Measurements from ENCODE around the gene CCNG2.

Gene CCNG2

DNA sequence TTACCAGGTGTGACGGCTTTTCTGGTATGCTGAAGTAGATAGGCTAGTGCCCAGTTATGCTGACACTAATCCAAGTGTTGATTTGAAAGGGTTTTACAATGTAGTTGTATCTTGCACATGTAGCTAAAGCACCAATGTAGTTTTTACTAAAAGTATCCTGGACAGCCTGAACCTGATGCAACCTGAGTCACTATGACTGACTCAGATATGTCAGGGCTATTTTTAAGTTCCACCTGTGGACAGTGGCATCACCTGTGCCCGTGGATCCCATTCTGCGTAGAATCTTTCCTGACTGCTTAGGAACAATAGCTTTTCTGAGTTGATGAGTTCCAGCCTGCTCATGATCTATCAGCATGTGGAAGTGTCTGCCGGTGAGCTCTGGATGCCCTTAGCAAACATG is 58.1 kb downstream of the CCNG2 start:
- Histone ChIP-seq H3K4me1 (ENCODE audit: insufficient read depth, low read length) (no peaks in the 10 kb centered on the region), H3K27me3 (ENCODE audit: insufficient read depth, low read length) (peaks cover 27% of the 10 kb centered on the region; the same call in 1 of the 2 replicates), H3K27ac (ENCODE audit: low read length) (no peak overlapping the region), H3K36me3 (ENCODE audit: insufficient read depth, low read depth, low read length) (no peaks in the 10 kb centered on the region), H3K9me3 (ENCODE audit: insufficient read depth, low read depth, low read length) (no peaks in the 10 kb centered on the region), H3K9ac (ENCODE audit: low read depth, low read length) (no peak overlapping the region), H3K4me3 (ENCODE audit: low read length) (no peak overlapping the region)

DNA sequence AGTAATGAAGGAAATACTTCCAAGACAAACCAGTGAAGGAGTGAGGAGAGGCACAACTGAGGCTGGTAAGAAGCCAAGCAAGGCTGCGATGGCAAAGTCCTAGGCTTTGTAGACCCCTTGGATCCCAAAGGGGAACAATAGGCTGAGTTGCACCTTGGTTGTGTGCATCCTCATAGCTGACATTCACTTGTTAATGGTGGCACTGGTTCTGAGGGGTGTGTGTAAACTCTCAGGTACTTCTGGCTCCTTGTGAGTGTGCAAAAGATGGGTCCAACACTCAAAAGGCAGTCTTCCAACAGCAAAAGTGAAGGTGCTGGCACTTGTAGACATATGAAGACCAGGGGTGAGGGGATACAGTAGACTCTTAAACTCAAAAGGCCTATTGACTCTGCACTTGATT is 60.5 kb downstream of the CCNG2 start:
- Histone ChIP-seq H3K9ac (ENCODE audit: low read depth, low read length) (no peak overlapping the region), H3K4me1 (ENCODE audit: insufficient read depth, low read length) (no peaks in the 10 kb centered on the region), H3K27ac (ENCODE audit: low read length) (no peak overlapping the region), H3K36me3 (ENCODE audit: insufficient read depth, low read depth, low read length) (no peaks in the 10 kb centered on the region), H3K9me3 (ENCODE audit: insufficient read depth, low read depth, low read length) (no peaks in the 10 kb centered on the region), H3K27me3 (ENCODE audit: insufficient read depth, low read length) (peaks cover 28% of the 10 kb centered on the region; the same call in 1 of the 2 replicates), H3K4me3 (ENCODE audit: low read length) (no peak overlapping the region)

GRCh38 chr4:77219266-77219665 is 62.3 kb downstream of the CCNG2 start:
- Histone ChIP-seq H3K9ac (ENCODE audit: low read depth, low read length) (no peak overlapping the region), H3K27ac (ENCODE audit: low read length) (no peak overlapping the region), H3K36me3 (ENCODE audit: insufficient read depth, low read depth, low read length) (no peaks in the 10 kb centered on the region), H3K9me3 (ENCODE audit: insufficient read depth, low read depth, low read length) (no peaks in the 10 kb centered on the region), H3K4me3 (ENCODE audit: low read length) (no peak overlapping the region), H3K27me3 (ENCODE audit: insufficient read depth, low read length) (peaks cover 42% of the 10 kb centered on the region; the same call in 1 of the 2 replicates), H3K4me1 (ENCODE audit: insufficient read depth, low read length) (no peaks in the 10 kb centered on the region)

All from iPS-20b (cell line).